GM19397 (cell line): ENCODE data around the gene CFL1.
"Not testable (repeated sequence)": the region's sequence is repeated elsewhere in the genome, so short reads cannot be mapped to it uniquely, and the experiment has no call there.

Experiments used
- ATAC-seq: cut with Tn5 transposase; IDR thresholded peaks from one replicate; pipeline ENCODE4 v1.9.1; 2021; ENCODE audit warnings: mild to moderate bottlenecking, moderate library complexity; ENCODE audit not compliant: unreplicated experiment

CFL1 gene

DNA sequence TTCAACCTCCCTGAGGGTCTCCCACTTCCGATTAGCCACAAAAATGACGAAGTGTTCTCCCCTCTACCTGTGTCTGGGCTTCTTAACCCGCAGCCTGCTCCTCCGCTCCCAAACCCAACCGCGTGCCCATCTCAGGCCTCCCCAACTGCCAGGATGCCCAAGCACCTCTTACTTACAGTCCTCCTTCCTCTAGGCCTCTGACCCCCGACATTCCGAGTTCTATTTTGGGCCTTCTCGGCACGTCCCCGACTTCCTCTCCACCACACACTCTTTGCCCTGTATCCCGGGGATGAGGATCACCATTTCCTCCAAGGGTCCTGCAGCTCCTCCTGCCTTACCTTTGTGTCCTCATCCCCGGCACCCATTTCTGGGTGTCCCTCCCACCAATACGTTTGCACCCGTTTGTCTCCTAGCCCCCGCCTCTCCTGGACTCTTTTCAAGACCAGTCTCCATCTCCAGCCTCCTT, 1.9 kb upstream of the CFL1 start:
- no peak for ATAC-seq

DNA sequence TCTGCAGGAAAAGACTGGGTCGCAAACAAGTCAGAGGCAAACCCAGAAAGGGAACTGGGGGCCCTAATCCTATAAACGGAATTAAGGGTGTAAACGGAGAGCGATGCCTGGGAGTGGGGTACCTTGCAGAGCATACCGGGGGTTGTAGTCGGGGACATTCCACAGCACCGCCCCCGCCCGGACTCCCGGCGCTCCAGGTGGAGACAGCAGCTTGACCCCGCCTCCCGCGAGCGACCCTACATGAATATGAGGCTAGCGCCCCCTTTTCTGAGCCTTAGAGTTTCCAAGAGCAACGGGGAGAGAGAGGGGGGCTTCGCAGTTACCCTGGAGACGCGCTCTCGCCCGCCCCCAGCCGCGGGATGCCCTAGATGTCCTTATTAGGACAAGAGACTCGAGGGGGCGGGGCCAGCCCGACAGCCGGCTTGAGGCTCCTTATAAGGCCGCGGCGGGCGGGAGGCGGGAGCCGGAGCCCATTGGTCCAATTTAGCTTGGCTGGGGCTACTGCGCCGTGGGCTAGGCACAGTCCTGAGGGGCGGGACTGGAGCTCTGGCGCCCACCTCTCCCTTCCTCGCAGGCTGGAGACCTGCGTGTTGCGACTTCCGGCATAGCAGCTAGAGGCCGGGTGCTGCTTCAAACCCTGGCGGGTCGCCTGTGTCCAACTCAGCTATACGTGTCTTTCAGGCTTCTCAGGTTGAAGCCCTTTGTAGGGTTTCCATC, 1.3 kb upstream of the CFL1 start:
- ATAC-seq: peak; percentile 46

DNA sequence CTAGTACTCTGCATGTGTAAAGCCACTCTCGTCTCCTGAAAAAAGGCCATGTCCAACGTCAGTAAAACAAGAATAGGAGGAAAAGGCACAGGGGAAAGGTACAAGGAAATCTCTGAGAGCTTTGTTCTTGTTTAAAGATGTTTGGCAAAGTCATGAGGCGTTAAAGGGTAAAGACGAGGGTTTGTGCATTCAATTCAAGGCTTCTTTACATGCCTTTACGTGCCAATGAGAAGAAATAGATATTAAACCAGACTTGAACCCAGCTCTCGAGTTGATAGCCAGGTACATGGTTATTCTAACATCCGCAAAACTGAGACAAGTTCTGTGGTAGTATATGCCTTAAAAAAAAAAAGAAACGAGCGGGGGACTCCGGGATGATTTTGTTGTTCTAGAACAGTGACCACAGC, 704 bp upstream of the CFL1 start:
- no peak for ATAC-seq

DNA sequence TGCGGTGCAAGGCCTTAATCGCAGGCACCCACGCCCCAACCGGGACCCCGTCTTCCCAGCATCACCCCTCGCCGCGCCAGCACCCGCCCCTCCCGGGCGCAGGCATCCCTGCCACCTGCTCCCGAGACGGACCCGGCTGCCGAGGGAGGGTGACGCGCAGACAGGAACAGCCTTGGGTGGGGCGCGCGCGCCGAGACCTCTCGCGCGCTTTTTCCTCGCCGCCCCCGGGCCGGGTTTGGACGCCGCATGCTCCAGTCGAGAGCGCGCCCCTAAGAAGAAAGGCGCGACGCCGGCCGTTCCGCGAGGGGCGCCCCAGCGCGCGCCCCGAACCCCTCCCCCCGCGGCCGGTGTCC, 504 bp downstream of the CFL1 start:
- ATAC-seq: peak; percentile 2

DNA sequence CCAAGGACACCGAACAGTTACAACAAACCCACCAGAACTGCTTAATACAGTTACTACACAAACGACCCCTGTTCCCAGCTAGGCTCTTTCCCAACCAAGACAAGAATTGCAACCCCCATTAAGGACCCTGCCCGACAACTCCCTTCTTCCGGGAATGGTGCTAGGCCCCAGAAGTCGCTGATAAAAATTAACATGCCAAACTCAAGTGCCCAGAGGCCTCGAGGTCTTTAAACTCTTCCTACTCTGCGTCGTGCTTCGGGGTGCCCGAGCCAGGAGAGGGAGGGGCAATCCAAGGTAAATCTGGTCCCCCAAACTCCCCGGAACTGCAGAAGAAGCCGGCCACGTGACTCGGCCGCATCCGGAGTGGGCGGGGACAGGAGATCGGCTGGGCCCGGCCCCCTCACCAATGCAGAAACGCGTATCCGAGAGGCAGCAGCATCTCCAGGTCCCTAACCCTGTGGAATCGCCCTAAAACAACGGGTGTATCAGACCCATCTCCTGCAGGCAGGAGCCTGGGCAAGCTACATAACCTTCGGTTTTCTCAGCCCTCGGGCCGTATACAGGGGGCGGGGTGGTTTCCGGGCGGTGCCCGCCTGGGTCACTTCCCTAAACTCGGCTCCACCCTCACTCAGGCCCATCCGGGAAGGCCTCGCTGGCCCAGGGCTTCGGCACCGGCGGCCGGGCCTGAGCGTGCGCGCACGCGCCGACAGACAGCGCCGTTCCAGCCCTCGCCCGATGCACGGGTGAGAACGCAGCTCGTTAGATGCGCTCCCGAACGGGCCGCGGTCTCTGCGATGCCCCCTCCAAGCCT, 1.1 kb downstream of the CFL1 start:
- ATAC-seq: peak; percentile 34

DNA sequence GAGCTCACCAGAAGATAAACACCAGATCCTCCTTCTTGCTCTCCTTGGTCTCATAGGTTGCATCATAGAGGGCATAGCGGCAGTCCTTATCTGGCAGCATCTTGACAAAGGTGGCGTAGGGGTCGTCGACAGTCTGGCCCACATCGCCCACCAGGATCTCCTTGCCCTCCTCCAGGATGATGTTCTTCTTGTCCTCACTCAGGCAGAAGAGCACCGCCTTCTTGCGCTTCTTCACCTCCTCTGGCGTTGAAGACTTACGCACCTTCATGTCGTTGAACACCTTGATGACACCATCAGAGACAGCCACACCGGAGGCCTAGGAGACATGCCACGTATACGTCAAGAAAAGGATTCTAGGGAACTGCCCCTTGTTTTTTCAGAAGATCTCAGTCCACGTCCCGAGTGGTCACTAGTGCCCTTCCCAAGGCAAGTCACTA, 2.0 kb downstream of the CFL1 start:
- no peak for ATAC-seq

DNA sequence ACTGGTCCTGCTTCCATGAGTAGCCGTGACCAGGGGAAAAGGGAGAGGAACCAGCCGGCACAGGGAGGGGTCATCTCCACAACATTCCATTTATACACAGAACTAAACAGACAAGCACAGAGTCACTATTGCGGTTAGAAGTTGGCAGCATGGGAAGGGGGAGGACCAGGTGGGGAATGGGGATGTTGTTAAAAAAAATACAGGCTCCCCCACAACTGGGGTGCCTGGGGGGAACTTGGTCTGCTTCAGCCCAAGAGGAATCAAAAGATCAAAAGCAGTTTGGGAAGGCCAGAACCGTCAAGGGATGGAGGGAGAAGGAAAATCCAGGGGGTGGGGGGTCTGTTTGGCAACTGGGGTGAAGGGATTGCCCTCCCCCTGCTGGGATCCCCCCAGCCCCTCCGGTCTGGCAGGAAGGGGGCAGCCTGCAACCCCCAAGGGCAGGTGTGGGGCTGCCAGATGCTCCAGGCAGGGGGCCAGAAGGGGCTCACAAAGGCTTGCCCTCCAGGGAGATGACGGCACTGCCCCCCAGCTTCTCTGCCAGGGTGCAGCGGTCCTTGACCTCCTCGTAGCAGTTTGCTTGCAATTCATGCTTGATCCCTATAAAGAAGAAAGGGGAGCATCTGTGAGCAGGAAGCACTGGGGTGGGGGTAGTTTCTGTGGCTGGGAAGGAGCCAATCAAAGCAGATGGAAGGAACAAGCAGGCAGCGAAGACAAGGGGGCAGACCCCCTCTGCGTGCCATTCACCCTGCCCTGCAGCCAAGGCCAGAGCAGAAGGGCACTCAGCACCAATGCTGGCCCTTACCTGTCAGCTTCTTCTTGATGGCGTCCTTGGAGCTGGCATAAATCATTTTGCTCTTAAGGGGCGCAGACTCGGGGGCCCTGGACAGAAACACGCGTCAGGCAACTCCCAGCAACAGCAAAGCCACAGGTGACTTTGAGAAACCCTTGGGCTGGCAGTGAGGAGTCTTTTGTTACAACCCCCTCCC, 2.8 kb downstream of the CFL1 start:
- no peak for ATAC-seq

DNA sequence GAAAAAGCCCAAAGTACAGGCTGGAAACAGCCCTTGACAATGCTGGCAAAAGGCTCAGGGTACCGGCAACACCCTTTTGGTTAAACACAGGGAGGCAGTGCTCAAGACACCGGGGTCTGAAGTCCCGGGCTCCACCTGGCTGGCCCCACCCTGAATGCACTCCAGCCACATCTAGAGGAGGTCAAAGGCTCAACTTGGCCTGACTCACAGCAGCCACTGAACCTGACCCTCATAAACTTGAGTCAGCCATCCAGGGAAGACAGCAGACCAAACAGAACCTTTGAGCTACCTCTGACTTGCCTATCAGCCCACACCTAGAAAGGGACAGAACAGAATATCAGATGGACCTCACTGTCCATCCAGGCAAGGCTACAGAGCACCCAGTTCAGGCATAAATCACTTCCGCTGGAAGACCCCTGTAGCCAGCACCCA, 3.8 kb downstream of the CFL1 start:
- no peak for ATAC-seq

DNA sequence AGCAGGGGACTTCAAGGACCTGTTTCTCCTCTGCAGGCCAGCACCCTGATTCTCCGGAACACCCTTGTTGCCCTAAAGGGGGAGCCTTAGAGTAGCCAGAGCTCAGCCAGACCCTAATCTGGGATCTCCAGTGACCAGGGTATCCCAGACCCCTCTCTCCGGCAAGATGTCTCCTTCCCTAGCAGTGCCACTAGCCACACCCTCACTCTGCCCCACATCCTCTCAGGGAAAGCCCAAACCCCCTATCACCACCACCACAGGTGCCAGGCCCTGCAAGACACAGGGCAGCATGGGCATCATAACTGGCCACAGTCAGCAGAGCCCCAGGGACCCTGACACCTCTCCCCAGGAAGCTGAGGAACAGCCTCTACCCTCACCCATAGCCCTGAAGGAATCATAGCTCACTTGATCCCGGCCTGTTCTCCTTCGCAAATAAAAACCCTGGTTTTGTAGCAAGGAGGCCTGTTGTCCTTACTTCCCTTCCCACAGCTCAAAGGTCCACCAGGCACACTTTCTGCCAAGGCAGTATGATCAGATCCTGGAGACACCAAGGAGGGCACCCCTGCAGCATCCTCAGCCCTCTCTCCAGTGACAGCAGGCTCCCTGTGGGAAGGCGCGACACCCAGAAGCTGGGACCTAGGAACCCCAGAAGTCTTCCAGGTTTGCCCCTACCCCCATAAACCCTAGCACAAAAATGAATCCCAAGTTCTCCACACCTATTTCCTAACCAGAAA, 4.6 kb downstream of the CFL1 start:
- no peak for ATAC-seq

DNA sequence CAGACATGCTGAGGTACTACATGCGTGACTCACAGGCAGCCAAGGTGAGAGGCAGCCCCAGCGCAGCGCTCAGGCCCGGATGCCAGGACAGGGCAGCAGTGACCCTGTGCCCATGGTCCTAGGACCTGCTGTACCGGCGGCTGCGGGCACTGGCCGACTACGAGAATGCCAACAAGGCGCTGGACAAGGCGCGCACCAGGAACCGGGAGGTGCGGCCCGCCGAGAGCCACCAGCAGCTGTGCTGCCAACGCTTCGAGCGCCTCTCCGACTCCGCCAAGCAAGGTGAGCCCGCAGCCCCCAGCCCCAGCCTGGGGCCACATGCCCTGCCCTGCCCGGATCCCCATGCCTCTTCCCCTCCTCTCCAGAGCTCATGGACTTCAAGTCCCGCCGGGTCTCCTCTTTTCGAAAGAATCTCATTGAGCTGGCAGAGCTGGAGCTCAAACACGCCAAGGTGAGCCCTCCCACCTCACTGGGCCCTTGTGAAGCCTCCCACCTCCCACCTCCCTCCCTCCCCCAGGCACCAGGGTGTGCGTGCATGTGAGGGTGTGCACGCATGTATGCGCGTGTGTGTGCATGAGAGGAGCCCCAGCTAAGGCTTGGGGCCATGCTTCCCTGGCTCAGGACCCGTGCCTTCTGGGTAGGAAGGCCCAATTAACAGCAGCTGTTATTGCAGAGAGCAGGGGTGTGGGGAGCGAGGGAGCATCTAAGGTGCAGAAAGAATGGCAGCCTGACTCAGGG, 5.3 kb downstream of the CFL1 start:
- no peak for ATAC-seq

DNA sequence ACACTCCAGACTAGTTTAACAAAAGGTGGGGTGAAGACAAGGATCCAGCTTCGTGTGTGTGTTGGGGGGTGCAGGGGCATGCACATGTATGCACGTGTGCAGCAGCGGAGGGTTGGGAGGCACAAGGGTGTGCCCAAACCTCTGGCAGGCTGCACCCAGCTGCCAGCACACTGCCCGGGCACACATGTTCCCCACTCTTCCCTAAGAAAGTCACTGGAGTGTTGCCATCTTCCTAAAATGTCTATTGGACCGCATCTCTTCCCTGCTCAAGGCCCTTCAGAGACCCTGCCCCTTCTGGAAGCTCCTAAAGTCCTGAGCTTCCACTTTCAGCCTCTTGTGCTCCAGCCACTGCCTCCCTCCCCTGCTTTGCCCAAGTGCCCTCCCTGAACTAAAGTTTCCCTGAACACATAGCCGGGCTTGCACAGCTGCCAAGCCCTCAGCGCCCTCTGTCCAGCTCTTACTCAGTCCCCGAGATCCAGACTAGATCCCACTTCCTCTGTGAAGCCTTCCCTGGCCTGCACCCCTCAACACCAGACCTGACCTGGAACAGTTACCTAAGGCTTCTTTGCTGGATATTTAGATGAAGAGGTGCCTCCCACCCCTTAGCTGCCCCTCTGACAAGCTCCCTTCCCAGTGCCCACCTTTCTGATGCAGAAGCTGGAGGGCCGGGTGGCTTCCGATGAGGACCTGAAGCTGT, 6.0 kb downstream of the CFL1 start:
- no peak for ATAC-seq

DNA sequence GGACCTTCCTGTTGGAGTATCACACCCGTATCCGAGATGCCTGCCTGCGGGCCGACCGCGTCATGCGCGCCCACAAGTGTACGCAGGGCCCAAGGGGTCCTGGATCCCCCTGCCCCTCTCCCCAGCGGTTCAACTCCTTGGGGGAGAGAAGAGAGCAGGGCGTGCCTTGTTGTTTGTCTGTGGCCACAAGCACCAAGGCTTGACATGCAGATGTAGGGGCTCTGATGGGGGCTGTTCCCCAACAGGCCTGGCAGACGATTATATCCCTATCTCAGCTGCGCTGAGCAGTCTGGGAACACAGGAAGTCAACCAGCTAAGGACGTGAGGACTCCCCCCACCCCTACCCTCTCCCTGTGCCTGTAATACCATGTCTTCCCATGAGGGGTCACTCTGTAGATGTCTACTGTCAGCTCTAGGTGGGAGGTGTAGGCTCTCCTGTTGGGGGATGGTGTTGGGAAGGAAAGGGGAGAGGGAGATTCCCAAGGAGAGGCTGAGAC, 6.8 kb downstream of the CFL1 start:
- no peak for ATAC-seq

DNA sequence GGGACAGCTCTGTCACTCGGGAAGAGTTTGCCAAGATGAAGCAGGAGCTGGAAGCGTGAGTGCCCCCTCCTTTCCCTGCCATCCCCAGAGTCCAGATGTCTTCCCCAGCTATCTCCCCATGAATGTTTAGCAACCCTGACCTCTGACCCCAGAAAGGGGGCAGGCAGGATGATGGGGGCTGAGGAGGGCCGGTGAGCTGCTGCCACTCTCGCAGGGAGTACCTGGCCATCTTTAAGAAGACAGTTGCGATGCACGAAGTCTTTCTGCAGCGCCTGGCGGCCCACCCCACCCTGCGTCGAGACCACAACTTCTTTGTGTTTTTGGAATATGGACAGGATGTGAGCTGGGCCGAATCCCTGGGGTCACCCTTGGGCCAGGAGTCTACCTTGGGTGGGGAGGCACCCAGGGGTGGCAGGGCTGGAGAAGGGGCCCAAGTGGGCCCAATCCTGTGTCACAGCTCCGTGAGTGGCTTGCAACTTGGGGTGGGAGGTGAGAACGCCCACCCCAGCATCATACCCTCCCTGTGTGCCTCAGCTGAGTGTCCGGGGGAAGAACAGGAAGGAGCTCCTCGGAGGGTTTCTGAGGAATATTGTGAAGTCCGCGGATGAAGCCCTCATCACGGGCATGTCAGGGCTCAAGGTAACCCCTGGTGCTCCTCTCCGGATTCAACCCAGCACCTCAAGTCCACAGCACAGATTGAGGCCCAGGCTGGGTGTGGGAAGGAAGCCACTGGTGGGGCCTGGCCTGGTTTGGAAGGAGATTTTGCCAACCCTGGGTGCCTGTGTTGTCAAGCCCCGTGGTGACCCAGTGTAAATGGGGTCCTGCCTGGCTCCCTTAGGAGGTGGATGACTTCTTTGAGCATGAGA, 7.5 kb downstream of the CFL1 start:
- no peak for ATAC-seq

DNA sequence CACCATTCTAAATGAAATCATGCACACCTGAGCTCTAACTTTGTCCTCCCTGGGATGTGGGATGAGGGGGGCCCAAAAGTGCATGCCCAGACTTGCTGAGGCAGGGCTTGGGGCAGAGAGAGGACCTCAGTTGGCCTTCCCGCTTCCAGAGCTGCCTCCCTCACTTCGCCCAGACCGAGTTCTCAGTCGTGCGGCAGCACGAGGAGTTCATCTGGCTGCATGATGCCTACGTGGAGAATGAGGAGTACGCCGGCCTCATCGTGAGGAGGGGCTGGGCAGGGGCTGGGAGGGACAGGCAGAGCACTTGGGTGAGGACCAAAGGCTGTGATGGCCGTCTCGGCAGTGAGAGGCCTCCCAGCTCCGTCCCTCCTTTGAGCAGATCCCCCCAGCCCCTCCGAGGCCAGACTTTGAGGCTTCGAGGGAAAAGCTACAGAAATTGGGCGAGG, 8.2 kb downstream of the CFL1 start:
- ATAC-seq: no peak

DNA sequence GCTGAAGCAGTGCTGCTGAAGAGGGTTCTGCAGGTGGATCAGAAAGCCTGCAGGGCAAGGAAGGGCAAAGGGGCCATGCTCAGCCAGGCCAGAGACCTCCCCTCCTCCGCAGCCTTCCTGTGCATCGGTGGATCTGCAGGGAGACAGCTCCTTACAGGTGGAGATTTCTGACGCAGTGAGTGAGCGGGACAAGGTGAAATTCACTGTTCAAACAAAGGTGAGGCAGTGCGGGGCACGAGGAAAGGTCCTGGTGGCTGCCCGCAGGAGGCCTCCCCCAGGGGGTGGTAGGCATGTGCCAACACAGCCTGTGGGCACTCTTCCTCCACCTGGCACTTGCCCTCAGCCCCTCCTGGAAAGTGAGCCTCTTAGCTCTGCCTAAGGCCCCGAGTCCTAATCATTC, 8.6 kb downstream of the CFL1 start:
- ATAC-seq: no peak

DNA sequence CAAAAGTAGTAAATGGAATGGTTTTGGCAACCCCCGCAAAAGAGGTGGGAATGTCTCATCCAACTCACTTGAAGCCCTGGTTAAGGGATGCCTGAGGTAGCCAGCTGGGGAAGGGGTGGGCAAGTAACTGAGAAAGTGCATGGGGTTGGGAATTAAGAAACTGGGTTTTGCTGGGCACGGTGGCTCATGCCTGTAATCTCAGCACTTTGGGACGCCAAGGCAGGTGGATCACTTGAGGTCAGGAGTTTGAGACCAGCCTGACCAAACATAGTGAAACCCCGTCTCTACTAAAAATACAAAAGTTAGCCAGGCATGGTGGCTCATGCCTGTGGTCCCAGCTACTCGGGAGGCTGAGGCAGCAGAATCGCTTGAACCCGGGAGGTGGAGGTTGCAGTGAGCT, 9.3 kb downstream of the CFL1 start:
- ATAC-seq: not testable (repeated sequence)

DNA sequence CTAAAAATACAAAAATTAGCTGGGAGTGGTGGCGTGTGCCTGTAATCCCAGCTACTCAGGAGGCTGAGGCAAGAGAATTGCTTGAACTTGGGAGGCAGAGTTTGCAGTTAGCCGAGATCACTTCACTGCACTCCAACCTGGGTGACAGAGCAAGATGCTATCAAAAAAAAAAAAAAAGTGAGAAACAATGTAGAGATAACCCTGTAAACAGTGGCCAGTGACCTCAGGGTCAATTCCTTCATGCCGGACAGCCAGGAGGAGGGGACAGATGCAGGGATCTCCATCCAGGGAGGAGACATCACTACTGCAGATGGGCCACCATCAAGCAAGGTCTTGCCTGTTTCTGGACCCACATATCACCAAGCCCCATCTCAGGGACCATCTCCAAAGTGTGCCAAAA, 10.2 kb downstream of the CFL1 start:
- no peak for ATAC-seq
